Osteocyte (in vitro differentiated cells): Measurements from ENCODE around the gene ADAM11. TPM values are rescaled to one million over a fixed set of nuclear protein-coding genes. Genes with fewer than 3 reads are reported as not detected.

Experiments used
- DNase-seq: peaks from one replicate; pipeline ENCODE4 v3.0.0; 2021; ENCODE audit warnings: mixed read lengths; ENCODE audit not compliant: unreplicated experiment; ENCODE audit errors: extremely low spot score
- H3K27ac Mint-ChIP-seq: one replicate; pipeline ENCODE4 v1.8.0; 2021; ENCODE audit warnings: mild to moderate bottlenecking, mixed read lengths; ENCODE audit not compliant: unreplicated experiment
- H3K27me3 Mint-ChIP-seq: one replicate; pipeline ENCODE4 v1.8.0; 2021; ENCODE audit warnings: mixed read lengths; ENCODE audit not compliant: unreplicated experiment
- H3K36me3 Mint-ChIP-seq: one replicate; pipeline ENCODE4 v1.8.0; 2021; ENCODE audit warnings: mixed read lengths; ENCODE audit not compliant: unreplicated experiment
- H3K4me1 Mint-ChIP-seq: one replicate; pipeline ENCODE4 v1.8.0; 2021; ENCODE audit warnings: mixed read lengths; ENCODE audit not compliant: unreplicated experiment
- H3K4me3 Mint-ChIP-seq: one replicate; pipeline ENCODE4 v1.8.0; 2021; ENCODE audit warnings: mild to moderate bottlenecking, moderate library complexity, mixed read lengths; ENCODE audit not compliant: unreplicated experiment
- H3K9me3 Mint-ChIP-seq: one replicate; pipeline ENCODE4 v1.8.0; 2021; ENCODE audit warnings: mixed read lengths; ENCODE audit not compliant: unreplicated experiment
- CTCF ChIP-seq: fragments of 200-600 bp; sonication (generic); IDR thresholded peaks from 2 replicates; pipeline ENCODE4 v1.5.0; 2021; ENCODE audit warnings: antibody characterized with exemption, mild to moderate bottlenecking, moderate library complexity
- total RNA-seq: library from RNA; stranded (reverse); gene quantifications from 2 replicates; pipeline ENCODE4 v1.2.1, GENCODE V29; 2021

The ADAM11 gene
- total RNA-seq, 1 donor from 2014 or later = 1.0 TPM

- H3K36me3 Mint-ChIP-seq = peaks cover 2% of the 10 kb centered on the region
- no peak for TF ChIP-seq CTCF
- H3K27me3 Mint-ChIP-seq = no peaks in the 10 kb centered on the region
- H3K27ac Mint-ChIP-seq = peak overlapping the region; percentile 93
- DNase-seq = no peak
- no peak overlapping the region for H3K4me3 Mint-ChIP-seq
- H3K4me1 Mint-ChIP-seq = peaks cover 37% of the 10 kb centered on the region
- no peaks in the 10 kb centered on the region for H3K9me3 Mint-ChIP-seq
Observed at GRCh38 chr17:44794851-44795413, 36.1 kb downstream of the ADAM11 start.

GRCh38 chr17:44795421-44795820 lies 36.6 kb downstream of the ADAM11 start:
- DNase-seq = no peak
- H3K27me3 Mint-ChIP-seq = no peaks in the 10 kb centered on the region
- peak overlapping the region; percentile 93 for H3K27ac Mint-ChIP-seq
- H3K4me1 Mint-ChIP-seq = peaks cover 37% of the 10 kb centered on the region
- peaks cover 2% of the 10 kb centered on the region for H3K36me3 Mint-ChIP-seq
- H3K4me3 Mint-ChIP-seq = no peak overlapping the region
- no peak for TF ChIP-seq CTCF
- no peaks in the 10 kb centered on the region for H3K9me3 Mint-ChIP-seq

GRCh38 chr17:44795928-44796327 lies 37.1 kb downstream of the ADAM11 start:
- H3K4me3 Mint-ChIP-seq = no peak overlapping the region

GRCh38 chr17:44796731-44797130 lies 37.9 kb downstream of the ADAM11 start:
- DNase-seq = no peak
- H3K9me3 Mint-ChIP-seq = no peaks in the 10 kb centered on the region
- no peak for TF ChIP-seq CTCF
- H3K4me1 Mint-ChIP-seq = peaks cover 37% of the 10 kb centered on the region
- H3K27ac Mint-ChIP-seq = peak overlapping the region; percentile 64
- H3K36me3 Mint-ChIP-seq = peaks cover 3% of the 10 kb centered on the region
- no peak overlapping the region for H3K4me3 Mint-ChIP-seq
- no peaks in the 10 kb centered on the region for H3K27me3 Mint-ChIP-seq

More at GRCh38 chr17:44795928-44796327, 37.1 kb downstream of the ADAM11 start:
- H3K9me3 Mint-ChIP-seq = no peaks in the 10 kb centered on the region
- H3K27me3 Mint-ChIP-seq = no peaks in the 10 kb centered on the region
- H3K4me1 Mint-ChIP-seq = peaks cover 37% of the 10 kb centered on the region
- no peak for TF ChIP-seq CTCF
- peak overlapping the region; percentile 93 for H3K27ac Mint-ChIP-seq
- no peak for DNase-seq
- H3K36me3 Mint-ChIP-seq = peaks cover 2% of the 10 kb centered on the region

- no peak for TF ChIP-seq CTCF
- Mint-ChIP-seq H3K27me3 (no peaks in the 10 kb centered on the region), H3K4me3 (no peak overlapping the region), H3K36me3 (peaks cover 3% of the 10 kb centered on the region), H3K27ac (peak overlapping the region; percentile 44), H3K9me3 (no peaks in the 10 kb centered on the region), H3K4me1 (peaks cover 39% of the 10 kb centered on the region)
- no peak for DNase-seq
Observed at GRCh38 chr17:44797802-44798201, 39.0 kb downstream of the ADAM11 start.
